SIG-M5 (cell line): Measurements from ENCODE around the gene OR13J1.
A peak's percentile ranks its signal among the peaks of the same experiment; 100 is the strongest.

Experiments
- DNase-seq: peaks from one replicate; lab custom pipeline; 2025; lab: John Stamatoyannopoulos, UW

OR13J1 gene

GRCh38 chr9:35858458-35858857 lies 11.7 kb downstream of the OR13J1 start:
- DNase-seq, result no peak

DNA sequence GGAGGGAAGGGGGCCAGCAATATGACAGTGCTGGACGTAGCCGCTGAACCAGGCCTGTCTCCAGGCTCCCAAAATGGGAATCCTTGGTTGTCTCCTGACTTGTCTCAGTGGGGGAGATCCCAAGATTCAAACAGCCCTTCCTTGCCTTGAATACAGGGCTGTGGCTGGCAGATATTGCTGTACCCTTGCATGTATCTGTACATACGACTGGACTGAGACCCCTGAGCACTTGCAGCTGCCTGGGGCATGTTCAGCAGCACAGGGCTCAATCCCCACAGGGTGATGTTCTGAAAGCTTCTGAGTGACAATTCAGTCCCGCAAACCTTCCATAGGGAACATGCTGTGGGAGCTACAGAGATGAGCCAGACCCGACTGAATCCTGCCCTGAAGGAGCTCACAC lies 13.3 kb downstream of the OR13J1 start:
- no peak for DNase-seq

DNA sequence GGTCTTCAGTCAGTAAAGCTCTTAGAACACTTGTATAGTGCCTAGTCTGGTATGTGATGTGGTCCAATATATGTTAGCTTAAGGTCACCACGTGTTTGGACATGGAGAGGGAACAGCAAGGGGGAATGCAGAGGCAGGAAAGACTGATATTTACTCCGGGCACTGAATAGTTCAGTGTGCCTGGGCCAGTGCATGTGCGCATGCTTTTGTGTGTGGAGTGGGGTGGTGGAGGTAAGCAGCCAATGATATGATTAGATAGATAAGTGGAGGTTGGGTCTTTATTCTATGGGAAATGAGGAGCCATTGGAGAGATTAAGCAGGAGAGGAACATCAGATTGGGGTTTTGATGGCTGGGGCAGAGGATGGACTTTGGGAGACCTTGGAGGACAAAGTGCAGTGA lies 14.0 kb downstream of the OR13J1 start:
- DNase-seq, result no peak

GRCh38 chr9:35854091-35854762 lies 16.0 kb downstream of the OR13J1 start:
- DNase-seq, result no peak

GRCh38 chr9:35852876-35853865 lies 17.0 kb downstream of the OR13J1 start:
- DNase-seq, result no peak

- no peak for DNase-seq
Observed at GRCh38 chr9:35852267-35852815, 17.9 kb downstream of the OR13J1 start.

GRCh38 chr9:35847792-35848572 lies 22.2 kb downstream of the OR13J1 start:
- no peak for DNase-seq

DNA sequence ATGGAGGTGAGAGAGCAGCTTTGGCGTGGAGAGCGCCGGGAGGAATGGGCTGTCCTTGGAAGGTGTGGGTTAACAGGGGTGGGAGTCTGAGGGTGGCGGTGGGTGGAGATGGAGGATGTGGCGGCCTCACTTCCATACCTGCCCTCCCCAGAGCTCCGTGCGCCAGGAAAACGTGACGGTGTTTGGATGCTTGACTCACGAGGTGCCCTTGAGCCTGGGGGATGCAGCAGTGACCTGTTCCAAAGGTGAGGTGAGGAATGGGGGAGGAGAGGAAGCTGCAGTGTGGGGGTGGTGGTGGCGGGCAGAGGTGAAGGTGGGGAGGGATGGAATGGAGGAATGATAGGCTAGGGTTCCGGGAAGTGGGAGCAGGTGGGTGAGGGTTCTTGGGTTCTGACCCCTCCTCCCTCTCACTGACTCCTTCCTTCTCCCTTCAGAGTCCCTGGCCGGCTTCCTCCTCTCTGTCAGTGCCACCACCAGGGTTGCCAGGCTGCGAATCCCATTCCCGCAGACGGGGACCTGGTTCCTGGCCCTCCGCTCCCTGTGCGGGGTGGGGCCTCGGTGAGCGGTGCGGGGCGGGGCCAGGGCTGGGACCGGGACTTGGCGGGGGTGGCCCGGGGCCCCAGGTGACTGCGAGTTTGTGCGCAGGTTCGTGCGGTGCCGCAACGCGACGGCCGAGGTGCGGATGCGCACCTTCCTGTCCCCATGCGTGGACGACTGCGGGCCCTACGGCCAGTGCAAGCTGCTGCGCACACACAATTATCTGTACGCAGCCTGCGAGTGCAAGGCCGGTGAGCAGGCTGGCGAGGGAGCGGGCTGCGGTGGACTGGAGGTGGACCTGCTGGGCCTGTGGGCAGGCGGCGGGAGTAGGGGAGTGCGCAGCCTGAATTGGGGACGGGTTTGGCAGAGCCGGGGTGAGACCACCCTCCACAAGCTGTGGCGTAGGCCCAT lies 24.1 kb downstream of the OR13J1 start:
- DNase-seq, result no peak

DNA sequence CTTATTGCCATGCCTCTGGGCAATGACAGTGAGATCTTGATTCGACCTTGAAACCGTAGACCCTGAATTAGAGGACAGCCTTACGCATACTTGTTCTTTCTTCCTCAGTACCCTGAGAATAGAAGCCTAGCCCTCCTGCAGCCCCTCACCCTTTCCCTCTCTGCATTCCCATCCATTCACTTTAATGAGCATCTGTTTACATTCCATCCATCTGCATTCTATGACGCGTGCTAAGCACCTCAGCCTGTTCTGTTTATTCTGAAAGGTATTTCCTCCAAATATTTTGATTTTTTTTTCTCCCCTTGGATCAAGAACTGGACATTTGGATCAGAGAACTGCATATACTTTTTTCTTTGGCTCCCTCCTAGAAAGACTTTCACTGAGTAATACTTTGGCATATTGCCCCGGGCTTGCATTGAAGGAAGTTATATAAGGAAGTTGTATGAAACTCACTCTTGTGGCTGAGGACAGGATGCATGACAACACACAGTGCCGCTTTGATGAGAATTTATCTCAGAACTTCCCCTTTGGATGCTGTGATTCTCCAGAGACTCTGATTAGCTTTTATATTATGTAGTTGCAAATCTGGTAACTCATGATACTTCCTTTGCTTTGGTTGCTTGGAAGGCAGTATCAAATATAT lies 25.5 kb downstream of the OR13J1 start:
- DNase-seq, result peak; percentile 92

GRCh38 chr9:35842795-35843194 lies 27.4 kb downstream of the OR13J1 start:
- no peak for DNase-seq

DNA sequence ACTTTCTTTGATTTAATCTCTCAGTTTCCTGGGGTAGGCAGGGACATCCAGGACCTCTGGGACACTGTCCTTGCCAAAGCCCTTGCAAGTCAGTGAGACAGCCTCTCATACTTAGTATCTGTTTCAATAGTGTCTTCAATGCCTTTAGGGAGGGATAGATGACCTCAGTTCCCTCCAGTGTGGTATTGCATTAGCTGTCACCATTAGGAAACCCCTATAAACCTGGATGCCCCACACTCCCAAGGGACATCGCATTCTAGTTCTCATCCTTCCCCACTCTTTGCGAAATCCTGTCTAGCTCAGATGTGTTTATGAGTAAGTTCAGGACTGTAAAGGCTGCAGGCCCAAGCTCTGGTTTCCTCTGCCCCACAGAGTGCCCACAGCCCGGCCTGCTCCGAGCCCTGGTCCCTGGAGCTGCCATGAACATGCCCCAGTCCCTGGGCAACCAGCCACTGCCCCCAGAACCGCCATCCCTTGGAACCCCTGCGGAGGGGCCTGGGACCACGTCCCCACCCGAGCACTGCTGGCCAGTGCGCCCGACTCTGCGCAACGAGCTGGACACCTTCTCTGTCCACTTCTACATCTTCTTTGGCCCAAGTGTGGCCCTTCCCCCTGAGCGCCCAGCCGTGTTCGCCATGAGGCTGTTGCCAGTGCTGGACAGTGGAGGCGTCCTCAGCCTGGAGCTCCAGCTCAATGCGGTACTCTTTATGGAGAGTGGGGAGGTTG lies 28.0 kb downstream of the OR13J1 start:
- no peak for DNase-seq

GRCh38 chr9:35841645-35841900 lies 28.6 kb downstream of the OR13J1 start:
- no peak for DNase-seq

- no peak for DNase-seq
Observed at GRCh38 chr9:35840881-35841644, 29.1 kb downstream of the OR13J1 start.

DNA sequence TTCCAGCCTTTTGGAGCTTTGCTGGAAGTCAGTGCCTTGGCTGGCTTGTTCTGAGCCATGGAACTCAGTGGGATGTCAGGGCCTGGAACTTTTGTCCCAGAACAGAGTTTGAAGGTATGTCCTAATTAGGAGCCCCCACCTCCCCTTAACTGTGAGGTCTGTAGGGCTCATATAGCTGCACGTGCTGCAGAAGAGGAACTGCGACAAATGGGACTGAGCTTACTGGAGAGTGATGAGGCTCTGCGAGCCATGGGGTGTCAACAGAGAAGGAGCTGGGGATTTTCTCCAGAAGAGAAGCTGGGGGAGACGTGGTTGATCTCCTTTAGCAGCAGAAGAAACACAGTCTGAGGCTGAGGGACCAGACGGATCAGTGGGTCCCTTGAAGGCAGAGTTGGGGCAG lies 30.3 kb downstream of the OR13J1 start:
- no peak for DNase-seq

- no peak for DNase-seq
Observed at GRCh38 chr9:35836595-35836994, 33.6 kb downstream of the OR13J1 start.

DNA sequence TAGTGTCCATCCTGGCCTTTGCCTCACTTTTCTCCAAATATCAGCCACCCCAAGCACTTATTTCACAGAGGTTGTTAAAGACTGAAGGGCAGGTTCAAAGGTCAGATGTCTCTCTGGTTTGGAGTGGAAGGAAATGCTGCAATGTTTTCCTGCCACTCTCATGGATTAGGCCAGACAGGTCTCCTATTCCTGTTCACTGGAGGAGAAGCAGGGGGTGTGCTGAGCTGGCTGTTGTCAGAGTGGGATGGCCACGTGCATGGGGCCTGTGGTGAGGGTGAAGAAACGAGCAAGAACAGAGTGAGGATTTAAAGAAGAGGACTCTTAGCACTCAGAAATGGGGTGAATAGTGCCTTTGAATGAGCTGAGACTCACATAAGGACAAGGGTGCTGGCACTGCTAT lies 34.4 kb downstream of the OR13J1 start:
- DNase-seq, result no peak

DNA sequence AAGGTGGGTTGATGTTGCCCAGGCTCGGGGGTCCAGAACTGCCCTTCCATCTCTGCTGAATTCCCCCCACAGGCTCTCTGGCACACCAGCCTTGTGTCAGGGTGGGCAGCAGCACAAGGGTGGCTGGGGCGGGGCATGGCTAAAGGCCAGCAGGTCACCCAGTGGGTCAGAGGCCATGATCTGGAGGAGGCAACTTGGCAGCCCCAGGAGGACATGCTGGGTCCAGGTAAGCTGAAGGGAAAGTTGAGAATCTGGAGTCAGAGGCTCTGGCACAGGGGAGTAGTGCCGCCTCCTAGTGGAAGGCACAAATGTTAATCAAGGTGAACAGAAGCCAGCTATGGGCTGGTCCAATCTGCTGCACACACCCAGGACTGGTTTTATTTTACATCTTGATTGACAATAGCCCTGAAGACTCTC lies 35.0 kb downstream of the OR13J1 start:
- DNase-seq, result no peak

DNA sequence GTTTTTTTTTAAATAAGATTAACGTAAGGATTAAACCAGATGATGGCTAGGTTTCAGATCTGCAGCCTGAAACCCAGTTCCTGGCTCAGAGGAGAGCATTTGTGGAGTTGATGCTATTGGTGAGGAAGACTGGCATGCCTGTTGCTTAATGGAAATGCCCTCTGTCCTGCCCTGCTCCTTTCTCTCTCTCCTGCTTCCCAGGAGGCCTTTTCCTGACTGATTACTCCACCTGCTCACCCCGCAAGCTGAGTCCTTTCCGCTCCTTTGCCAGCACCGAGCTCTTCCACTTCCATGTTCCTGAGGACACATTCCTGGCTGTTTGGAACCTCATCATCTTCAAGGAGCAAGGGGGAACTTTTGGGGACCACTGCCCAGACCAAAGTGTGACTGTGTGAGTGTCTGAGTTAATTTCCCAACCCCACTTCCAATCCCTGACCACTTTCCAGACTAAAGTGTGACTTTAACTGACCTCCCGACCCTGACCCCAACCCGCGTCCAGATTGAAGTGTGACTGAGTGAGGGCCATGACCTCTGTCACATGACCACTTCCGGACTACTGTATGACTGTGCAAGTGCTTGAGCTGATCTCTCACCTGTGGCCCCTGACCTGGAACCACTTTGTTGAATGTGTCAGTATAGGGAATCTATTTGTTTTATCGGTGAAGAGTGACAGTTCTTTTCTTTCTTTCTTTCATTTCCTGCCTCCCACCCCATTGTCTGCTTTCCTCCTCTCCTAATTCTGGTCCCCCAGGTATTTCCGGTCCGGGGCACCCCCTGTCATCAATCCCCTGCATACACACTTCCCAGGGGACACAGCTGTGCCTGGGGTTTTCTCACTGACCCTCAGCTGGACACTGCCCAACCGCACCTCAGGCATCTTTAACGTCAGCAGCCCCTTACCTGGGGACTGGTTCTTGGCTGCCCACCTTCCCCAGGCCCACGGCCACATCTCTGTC lies 35.7 kb downstream of the OR13J1 start:
- no peak for DNase-seq
